ENCODE data around the gene CMTM3. TPM values are rescaled to one million over a fixed set of nuclear protein-coding genes. Genes with fewer than 3 reads are reported as not detected.

Gene CMTM3
- total and polyA plus RNA-seq, 4 donors, result 1.6 to 12.2 (median 4.6) TPM

DNA sequence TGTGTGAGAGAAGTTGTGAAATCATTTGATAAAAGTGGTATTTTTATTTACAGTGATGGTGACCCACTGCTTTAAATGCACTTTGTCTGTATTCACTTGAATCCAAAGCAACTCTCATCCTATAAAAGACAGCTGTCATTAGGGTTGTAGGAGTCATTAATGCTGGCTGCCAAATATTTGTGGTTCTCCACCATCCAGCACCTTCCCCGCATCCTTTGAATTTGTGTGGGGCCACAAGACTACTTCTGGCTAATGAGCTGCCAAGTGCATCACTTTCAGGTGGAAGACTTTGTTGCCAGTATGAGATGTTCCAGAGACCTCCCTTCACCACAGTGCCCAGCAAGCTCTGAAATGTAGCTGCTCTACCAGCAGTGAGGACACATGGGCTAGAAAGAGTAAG, 43.4 kb downstream of the CMTM3 start:
- 95% methylated on average over 1 of the region's 1 CpG for WGBS
- DNase-seq (ENCODE audit: low spot score), result no peak

DNA sequence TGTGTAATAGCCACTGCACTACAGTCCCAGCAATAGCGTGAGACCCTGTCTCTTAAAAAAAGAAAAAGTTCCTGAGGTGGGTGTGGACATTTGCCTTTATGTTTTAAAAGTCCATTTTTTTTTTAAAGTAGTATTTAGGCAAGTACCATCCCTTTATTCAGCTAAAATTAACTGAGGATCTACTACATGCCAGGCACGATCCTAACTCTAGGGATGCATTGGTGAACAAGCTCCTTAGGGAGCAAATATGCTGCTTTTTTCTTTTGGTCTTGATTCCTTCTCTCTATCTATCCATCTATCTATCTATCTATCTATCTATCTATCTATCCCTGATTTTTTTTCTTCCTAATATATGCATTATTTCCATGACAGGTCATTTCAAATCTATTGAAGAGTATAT, 44.7 kb downstream of the CMTM3 start:
- no peak overlapping the region for H3K4me3 ChIP-seq (ENCODE audit: low read depth in 1 of 3, low read length in 3 of 3)
- H3K27me3 ChIP-seq (ENCODE audit: control insufficient read depth in 4 of 4, insufficient read depth in 4 of 4, low read length in 3 of 4), result no peaks in the 10 kb centered on the region
- TF ChIP-seq FOXA1 (IDR thresholded peaks at IDR 0.05) (no peak), TAF1 (conservative IDR thresholded peaks at IDR 0.05) (no peak), NR2F2 (IDR thresholded peaks at IDR 0.05) (no peak), GABPA (IDR thresholded peaks at IDR 0.05 in 1 of 2, conservative IDR thresholded peaks at IDR 0.05 in 1 of 2) (no peak), RXRA (IDR thresholded peaks at IDR 0.05) (no peak), JUND (IDR thresholded peaks at IDR 0.05) (no peak), FOXA2 (IDR thresholded peaks at IDR 0.05) (no peak), RAD21 (IDR thresholded peaks at IDR 0.05) (no peak), SP1 (IDR thresholded peaks at IDR 0.05) (no peak), HNF4A (conservative IDR thresholded peaks at IDR 0.05) (no peak)
- TF ChIP-seq, protein P1, sequence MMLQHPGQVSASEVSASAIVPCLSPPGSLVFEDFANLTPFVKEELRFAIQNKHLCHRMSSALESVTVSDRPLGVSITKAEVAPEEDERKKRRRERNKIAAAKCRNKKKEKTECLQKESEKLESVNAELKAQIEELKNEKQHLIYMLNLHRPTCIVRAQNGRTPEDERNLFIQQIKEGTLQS (IDR thresholded peaks at IDR 0.05), result no peak
- TF ChIP-seq, protein P2, sequence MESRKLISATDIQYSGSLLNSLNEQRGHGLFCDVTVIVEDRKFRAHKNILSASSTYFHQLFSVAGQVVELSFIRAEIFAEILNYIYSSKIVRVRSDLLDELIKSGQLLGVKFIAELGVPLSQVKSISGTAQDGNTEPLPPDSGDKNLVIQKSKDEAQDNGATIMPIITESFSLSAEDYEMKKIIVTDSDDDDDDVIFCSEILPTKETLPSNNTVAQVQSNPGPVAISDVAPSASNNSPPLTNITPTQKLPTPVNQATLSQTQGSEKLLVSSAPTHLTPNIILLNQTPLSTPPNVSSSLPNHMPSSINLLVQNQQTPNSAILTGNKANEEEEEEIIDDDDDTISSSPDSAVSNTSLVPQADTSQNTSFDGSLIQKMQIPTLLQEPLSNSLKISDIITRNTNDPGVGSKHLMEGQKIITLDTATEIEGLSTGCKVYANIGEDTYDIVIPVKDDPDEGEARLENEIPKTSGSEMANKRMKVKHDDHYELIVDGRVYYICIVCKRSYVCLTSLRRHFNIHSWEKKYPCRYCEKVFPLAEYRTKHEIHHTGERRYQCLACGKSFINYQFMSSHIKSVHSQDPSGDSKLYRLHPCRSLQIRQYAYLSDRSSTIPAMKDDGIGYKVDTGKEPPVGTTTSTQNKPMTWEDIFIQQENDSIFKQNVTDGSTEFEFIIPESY (IDR thresholded peaks at IDR 0.05), result no peak
- TF ChIP-seq, protein P3, sequence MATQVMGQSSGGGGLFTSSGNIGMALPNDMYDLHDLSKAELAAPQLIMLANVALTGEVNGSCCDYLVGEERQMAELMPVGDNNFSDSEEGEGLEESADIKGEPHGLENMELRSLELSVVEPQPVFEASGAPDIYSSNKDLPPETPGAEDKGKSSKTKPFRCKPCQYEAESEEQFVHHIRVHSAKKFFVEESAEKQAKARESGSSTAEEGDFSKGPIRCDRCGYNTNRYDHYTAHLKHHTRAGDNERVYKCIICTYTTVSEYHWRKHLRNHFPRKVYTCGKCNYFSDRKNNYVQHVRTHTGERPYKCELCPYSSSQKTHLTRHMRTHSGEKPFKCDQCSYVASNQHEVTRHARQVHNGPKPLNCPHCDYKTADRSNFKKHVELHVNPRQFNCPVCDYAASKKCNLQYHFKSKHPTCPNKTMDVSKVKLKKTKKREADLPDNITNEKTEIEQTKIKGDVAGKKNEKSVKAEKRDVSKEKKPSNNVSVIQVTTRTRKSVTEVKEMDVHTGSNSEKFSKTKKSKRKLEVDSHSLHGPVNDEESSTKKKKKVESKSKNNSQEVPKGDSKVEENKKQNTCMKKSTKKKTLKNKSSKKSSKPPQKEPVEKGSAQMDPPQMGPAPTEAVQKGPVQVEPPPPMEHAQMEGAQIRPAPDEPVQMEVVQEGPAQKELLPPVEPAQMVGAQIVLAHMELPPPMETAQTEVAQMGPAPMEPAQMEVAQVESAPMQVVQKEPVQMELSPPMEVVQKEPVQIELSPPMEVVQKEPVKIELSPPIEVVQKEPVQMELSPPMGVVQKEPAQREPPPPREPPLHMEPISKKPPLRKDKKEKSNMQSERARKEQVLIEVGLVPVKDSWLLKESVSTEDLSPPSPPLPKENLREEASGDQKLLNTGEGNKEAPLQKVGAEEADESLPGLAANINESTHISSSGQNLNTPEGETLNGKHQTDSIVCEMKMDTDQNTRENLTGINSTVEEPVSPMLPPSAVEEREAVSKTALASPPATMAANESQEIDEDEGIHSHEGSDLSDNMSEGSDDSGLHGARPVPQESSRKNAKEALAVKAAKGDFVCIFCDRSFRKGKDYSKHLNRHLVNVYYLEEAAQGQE (IDR thresholded peaks at IDR 0.05), result no peak
- TF ChIP-seq, protein P4, sequence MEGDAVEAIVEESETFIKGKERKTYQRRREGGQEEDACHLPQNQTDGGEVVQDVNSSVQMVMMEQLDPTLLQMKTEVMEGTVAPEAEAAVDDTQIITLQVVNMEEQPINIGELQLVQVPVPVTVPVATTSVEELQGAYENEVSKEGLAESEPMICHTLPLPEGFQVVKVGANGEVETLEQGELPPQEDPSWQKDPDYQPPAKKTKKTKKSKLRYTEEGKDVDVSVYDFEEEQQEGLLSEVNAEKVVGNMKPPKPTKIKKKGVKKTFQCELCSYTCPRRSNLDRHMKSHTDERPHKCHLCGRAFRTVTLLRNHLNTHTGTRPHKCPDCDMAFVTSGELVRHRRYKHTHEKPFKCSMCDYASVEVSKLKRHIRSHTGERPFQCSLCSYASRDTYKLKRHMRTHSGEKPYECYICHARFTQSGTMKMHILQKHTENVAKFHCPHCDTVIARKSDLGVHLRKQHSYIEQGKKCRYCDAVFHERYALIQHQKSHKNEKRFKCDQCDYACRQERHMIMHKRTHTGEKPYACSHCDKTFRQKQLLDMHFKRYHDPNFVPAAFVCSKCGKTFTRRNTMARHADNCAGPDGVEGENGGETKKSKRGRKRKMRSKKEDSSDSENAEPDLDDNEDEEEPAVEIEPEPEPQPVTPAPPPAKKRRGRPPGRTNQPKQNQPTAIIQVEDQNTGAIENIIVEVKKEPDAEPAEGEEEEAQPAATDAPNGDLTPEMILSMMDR (IDR thresholded peaks at IDR 0.05; ENCODE audit: low read depth, low read length, missing input control), result no peak
- TF ChIP-seq, protein P5, sequence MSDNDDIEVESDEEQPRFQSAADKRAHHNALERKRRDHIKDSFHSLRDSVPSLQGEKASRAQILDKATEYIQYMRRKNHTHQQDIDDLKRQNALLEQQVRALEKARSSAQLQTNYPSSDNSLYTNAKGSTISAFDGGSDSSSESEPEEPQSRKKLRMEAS (IDR thresholded peaks at IDR 0.05), result no peak
- H3K27ac ChIP-seq (ENCODE audit: low read depth in 1 of 2, low read length in 2 of 2), result no peak overlapping the region
- DNase-seq (ENCODE audit: low spot score), result no peak
- WGBS, result 96% methylated on average over 2 of the region's 2 CpGs
- no peaks in the 10 kb centered on the region for H3K9me3 ChIP-seq (ENCODE audit: control insufficient read depth in 4 of 4, low read length in 3 of 4)
- H3K9ac ChIP-seq (ENCODE audit: low read depth in 1 of 2, low read length in 2 of 2), result no peak overlapping the region
- peaks cover under 1 to 6% (median 3%) of the 10 kb centered on the region in 4 donors for H3K4me1 ChIP-seq (ENCODE audit: control insufficient read depth in 4 of 4, insufficient read depth in 4 of 4, low read length in 3 of 4)
- no peaks in the 10 kb centered on the region for H3K36me3 ChIP-seq (ENCODE audit: control insufficient read depth in 4 of 4, insufficient read depth in 3 of 4, low read depth in 1 of 4, low read length in 3 of 4)

More for the DNA sequence above, 43.4 kb downstream of the CMTM3 start:
- peaks cover 0 to 4% (median 0%) of the 10 kb centered on the region in 4 donors for H3K4me1 ChIP-seq (ENCODE audit: control insufficient read depth in 4 of 4, insufficient read depth in 4 of 4, low read length in 3 of 4)
- no peaks in the 10 kb centered on the region for H3K36me3 ChIP-seq (ENCODE audit: control insufficient read depth in 4 of 4, insufficient read depth in 3 of 4, low read depth in 1 of 4, low read length in 3 of 4)
- no peak overlapping the region for H3K4me3 ChIP-seq (ENCODE audit: low read depth in 1 of 3, low read length in 3 of 3)
- no peaks in the 10 kb centered on the region for H3K27me3 ChIP-seq (ENCODE audit: control insufficient read depth in 4 of 4, insufficient read depth in 4 of 4, low read length in 3 of 4)
- H3K27ac ChIP-seq (ENCODE audit: low read depth in 1 of 2, low read length in 2 of 2), result no peak overlapping the region
- no peak overlapping the region for H3K9ac ChIP-seq (ENCODE audit: low read depth in 1 of 2, low read length in 2 of 2)
- TF ChIP-seq RAD21 (IDR thresholded peaks at IDR 0.05), result no peak
- no peak for TF ChIP-seq FOXA2 (IDR thresholded peaks at IDR 0.05)
- no peaks in the 10 kb centered on the region for H3K9me3 ChIP-seq (ENCODE audit: control insufficient read depth in 4 of 4, low read length in 3 of 4)

All from liver (tissue), 9 donors.